D721Med (cell line): ENCODE results near the gene LGSN.
"Not testable (repeated sequence)": the region's sequence is repeated elsewhere in the genome, so short reads cannot be mapped to it uniquely, and the experiment has no call there.

Experiments used
- DNase-seq: peaks from one replicate; pipeline ENCODE4 v3.0.0; 2011; ENCODE audit warnings: low spot score; ENCODE audit not compliant: insufficient read length
- FAIRE-seq: peaks from 2 replicates; lab custom pipeline; 2011; peaks lifted over from hg19 to GRCh38; lab: Jason Lieb, UNC
- TF ChIP-seq, protein P1 (sequence below): IDR thresholded peaks from 2 replicates; pipeline ENCODE4 v1.5.1; 2012; ENCODE audit warnings: mild to moderate bottlenecking, control low read depth; ENCODE audit not compliant: insufficient read depth; ENCODE audit errors: missing control alignments

Gene LGSN

DNA sequence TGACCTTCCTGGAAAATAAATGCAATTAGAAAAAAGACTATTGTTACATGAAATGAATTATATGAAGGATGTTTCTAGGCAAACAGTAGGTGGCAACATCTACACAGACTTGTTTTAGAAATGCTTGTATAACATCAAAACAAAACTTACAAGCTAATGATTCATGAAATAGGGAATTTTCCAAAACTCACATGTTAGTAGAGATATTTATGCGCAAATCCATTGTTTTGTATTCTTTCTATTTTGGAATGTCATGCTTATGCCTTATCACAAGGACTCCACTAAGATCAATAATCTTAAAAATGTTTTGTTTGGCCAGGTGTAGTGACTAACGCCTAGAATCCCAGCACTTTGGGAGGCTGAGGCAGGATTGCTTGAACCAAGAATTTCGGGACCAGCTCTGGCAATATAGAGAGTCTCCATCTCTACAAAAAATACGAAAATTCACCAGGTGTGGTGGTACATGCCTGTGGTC is 32.3 kb upstream of the LGSN start:
- TF ChIP-seq, protein P1, sequence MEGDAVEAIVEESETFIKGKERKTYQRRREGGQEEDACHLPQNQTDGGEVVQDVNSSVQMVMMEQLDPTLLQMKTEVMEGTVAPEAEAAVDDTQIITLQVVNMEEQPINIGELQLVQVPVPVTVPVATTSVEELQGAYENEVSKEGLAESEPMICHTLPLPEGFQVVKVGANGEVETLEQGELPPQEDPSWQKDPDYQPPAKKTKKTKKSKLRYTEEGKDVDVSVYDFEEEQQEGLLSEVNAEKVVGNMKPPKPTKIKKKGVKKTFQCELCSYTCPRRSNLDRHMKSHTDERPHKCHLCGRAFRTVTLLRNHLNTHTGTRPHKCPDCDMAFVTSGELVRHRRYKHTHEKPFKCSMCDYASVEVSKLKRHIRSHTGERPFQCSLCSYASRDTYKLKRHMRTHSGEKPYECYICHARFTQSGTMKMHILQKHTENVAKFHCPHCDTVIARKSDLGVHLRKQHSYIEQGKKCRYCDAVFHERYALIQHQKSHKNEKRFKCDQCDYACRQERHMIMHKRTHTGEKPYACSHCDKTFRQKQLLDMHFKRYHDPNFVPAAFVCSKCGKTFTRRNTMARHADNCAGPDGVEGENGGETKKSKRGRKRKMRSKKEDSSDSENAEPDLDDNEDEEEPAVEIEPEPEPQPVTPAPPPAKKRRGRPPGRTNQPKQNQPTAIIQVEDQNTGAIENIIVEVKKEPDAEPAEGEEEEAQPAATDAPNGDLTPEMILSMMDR = peak; percentile 22
- FAIRE-seq (no peak), DNase-seq (no peak)

GRCh38 chr6:63349401-63349800 is 29.6 kb upstream of the LGSN start:
- FAIRE-seq (no peak), DNase-seq (no peak)
- TF ChIP-seq, protein P1 = no peak

DNA sequence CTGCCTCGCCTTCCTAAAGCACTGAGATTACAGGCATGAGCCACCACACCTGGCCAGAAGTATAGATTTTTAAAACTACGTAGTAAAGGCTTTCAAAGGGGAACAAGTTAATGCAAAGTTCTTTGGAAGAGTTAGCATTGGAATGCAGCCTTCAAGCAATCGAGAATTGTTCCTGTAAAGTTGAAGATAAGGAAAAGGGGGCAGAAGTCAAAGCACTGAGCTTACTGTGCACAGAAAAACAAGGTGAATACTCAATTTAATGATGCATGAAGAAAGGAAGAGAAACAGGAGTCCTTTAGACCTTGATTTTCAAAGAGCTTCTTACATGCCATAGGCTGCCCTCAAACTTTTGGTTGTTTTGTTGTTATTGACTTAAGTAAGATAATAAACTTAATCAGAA is 29.1 kb upstream of the LGSN start:
- FAIRE-seq (no peak), DNase-seq (no peak)
- TF ChIP-seq, protein P1 = no peak

DNA sequence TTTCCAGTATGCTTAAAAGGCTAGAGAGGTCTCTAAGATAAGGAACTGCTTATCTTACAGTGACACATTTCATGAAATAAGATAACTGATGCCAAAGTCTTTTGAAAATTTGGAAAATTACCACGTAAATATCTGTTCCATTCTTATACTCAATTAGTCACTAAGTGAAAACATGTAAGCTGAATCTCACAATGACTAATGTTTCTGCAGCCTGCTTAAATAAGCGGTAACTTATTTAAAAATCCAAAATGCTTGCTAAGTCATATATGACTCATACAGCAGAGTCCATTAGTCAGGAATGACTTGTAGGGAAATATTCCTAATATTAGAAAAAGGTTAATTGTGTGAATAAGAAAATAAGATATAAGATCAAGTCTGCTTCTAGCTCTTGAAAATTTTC is 27.8 kb upstream of the LGSN start:
- no peak for DNase-seq
- no peak for FAIRE-seq
- TF ChIP-seq, protein P1 = no peak

DNA sequence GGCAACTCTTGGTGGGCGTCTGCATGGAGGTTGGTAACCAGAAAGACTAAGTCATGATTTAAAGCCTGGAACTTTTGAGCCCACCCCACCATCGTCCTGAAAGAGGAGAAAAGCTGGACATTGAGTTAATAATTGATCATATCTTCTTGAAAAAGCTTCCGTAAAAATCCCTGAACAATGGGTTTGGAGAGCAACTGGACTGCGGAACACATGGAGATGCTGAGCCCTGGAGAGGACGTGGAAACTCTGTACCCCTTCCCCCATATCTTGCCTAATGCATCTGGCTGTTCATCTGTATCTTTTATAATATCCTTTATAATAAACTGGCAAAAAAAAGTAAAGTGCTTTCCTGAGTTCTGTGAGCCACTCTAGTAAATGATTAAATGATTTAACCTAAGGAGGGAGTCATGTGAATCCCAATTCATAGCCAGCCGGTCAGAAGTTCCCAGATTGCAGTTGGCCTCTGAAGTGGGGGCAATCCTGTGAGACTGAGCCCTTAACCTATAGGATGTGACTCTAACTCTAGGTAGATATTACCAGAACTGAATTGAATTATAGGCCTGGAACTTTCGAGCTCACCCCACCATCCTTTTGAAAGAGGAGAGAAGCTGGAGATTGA is 26.5 kb upstream of the LGSN start:
- no peak for FAIRE-seq
- TF ChIP-seq, protein P1 = no peak
- no peak for DNase-seq

DNA sequence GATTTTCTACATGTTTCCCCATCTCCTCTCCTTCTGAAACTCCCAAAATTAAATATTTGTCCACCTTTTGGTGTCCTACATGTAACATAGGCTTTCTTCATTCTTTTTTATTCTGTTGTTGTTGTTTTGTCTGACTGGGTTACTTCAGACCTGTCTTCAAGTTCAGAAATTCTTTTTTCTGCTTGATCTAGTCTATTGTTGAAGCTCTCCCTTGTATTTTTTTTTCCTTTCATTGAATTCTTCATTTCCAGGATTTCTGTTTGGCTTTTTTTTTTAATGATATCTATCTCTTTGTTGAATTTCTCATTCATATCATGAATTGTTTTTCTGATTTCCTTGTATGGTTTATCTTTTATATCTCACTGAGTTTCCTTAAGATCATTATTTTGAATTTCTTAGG is 20.6 kb upstream of the LGSN start:
- no peak for FAIRE-seq
- TF ChIP-seq, protein P1 = no peak
- DNase-seq = no peak

- not testable (repeated sequence) for FAIRE-seq, DNase-seq
These were observed 14.9 kb upstream of the LGSN start for GRCh38 chr6:63334652-63335051.
